Adrenal gland (tissue), 5 donors: ENCODE data around the gene CLIC4.
"Not testable (repeated sequence)": the region's sequence is repeated elsewhere in the genome, so short reads cannot be mapped to it uniquely, and the experiment has no call there.

Experiments used
- POLR2A ChIP-seq, 2 donors: fragments of 450-650 bp; IDR thresholded peaks; one replicate each; pipeline ENCODE4 v1.6.1; 2017; ENCODE audit warnings: antibody characterized with exemption in 2 of 2, mild to moderate bottlenecking in 2 of 2, moderate library complexity in 1 of 2
- TF ChIP-seq, protein P1 (sequence below), 6 experiments: fragments of 450-650 bp in 4 of 6; fragments of 200-600 bp in 2 of 6; sonication (generic) in 1 of 6; IDR thresholded peaks; 1 replicate in 5 of 6; 2 replicates in 1 of 6; pipeline versions ENCODE4 v1.5.1 to v1.8.0; 2016 to 2021; ENCODE audit warnings: antibody characterized with exemption in 6 of 6, mild to moderate bottlenecking in 2 of 6, moderate library complexity in 1 of 6
- donor health status: DM: no; HTN: no; CAD: no.

DNA sequence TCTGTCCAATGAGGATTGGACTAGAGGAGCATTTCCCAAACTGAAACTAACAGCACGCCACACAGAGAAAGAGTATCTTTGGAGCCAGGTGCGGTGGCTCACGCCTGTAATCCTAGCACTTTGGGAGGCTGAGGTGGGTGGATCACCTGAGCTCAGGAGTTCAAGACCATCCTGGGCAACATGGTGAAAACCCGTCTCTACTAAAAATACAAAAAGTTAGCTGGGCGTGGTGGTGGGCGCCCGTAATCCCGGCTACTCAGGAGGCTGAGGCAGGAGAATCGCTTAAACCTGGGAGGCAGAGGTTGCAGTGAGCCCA is 39.2 kb upstream of the CLIC4 start:
- TF ChIP-seq POLR2A (IDR thresholded peaks at IDR 0.05) = not testable (repeated sequence)
- TF ChIP-seq, protein P1, sequence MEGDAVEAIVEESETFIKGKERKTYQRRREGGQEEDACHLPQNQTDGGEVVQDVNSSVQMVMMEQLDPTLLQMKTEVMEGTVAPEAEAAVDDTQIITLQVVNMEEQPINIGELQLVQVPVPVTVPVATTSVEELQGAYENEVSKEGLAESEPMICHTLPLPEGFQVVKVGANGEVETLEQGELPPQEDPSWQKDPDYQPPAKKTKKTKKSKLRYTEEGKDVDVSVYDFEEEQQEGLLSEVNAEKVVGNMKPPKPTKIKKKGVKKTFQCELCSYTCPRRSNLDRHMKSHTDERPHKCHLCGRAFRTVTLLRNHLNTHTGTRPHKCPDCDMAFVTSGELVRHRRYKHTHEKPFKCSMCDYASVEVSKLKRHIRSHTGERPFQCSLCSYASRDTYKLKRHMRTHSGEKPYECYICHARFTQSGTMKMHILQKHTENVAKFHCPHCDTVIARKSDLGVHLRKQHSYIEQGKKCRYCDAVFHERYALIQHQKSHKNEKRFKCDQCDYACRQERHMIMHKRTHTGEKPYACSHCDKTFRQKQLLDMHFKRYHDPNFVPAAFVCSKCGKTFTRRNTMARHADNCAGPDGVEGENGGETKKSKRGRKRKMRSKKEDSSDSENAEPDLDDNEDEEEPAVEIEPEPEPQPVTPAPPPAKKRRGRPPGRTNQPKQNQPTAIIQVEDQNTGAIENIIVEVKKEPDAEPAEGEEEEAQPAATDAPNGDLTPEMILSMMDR (IDR thresholded peaks at IDR 0.05) = not testable (repeated sequence)
